HCEC 1CT (cell line): Measurements from ENCODE around the gene PRKAG2.

Source experiments
- DNase-seq: peaks from one replicate; pipeline ENCODE4 v3.0.0-alpha.2; 2017

Gene PRKAG2

GRCh38 chr7:151721694-151722093 lies 155.2 kb downstream of the PRKAG2 start:
- DNase-seq = no peak

GRCh38 chr7:151721236-151721635 lies 155.7 kb downstream of the PRKAG2 start:
- DNase-seq = no peak

GRCh38 chr7:151720280-151720679 lies 156.6 kb downstream of the PRKAG2 start:
- no peak for DNase-seq

GRCh38 chr7:151719897-151720242 lies 157.0 kb downstream of the PRKAG2 start:
- DNase-seq = no peak

GRCh38 chr7:151719031-151719896 lies 157.7 kb downstream of the PRKAG2 start:
- no peak for DNase-seq

- no peak for DNase-seq
Observed at GRCh38 chr7:151717918-151718317, 159.0 kb downstream of the PRKAG2 start.

GRCh38 chr7:151717415-151717814 lies 159.5 kb downstream of the PRKAG2 start:
- DNase-seq = no peak

GRCh38 chr7:151716323-151716722 lies 160.6 kb downstream of the PRKAG2 start:
- no peak for DNase-seq

- DNase-seq = no peak
Observed at GRCh38 chr7:151715666-151716315, 161.1 kb downstream of the PRKAG2 start.

GRCh38 chr7:151714201-151714600 lies 162.7 kb downstream of the PRKAG2 start:
- no peak for DNase-seq

GRCh38 chr7:151712810-151713125 lies 164.1 kb downstream of the PRKAG2 start:
- no peak for DNase-seq

- DNase-seq = no peak
Observed at GRCh38 chr7:151711906-151712809, 164.8 kb downstream of the PRKAG2 start.

GRCh38 chr7:151711435-151711872 lies 165.5 kb downstream of the PRKAG2 start:
- DNase-seq = no peak

- no peak for DNase-seq
Observed at GRCh38 chr7:151710646-151711434, 166.1 kb downstream of the PRKAG2 start.

- no peak for DNase-seq
Observed at GRCh38 chr7:151710121-151710640, 166.7 kb downstream of the PRKAG2 start.

- no peak for DNase-seq
Observed at GRCh38 chr7:151709141-151710038, 167.5 kb downstream of the PRKAG2 start.

- no peak for DNase-seq
Observed at GRCh38 chr7:151708610-151709009, 168.3 kb downstream of the PRKAG2 start.

GRCh38 chr7:151707757-151708156 lies 169.2 kb downstream of the PRKAG2 start:
- no peak for DNase-seq

GRCh38 chr7:151707105-151707469 lies 169.8 kb downstream of the PRKAG2 start:
- no peak for DNase-seq

GRCh38 chr7:151706277-151707104 lies 170.4 kb downstream of the PRKAG2 start:
- DNase-seq = no peak
